K562 (cell line): ENCODE data around the gene CCDC9. TPM values are rescaled to one million over a fixed set of nuclear protein-coding genes. Genes with fewer than 3 reads are reported as not detected.

Source experiments
- ARNT ChIP-seq, 2 experiments: fragments of 450-650 bp; IDR thresholded peaks; 2 replicates each; pipeline ENCODE4 v1.6.1; 2016; ENCODE audit warnings: mild to moderate bottlenecking in 1 of 2
- CAMTA2 ChIP-seq: fragments of 250-450 bp; sonication (Bioruptor Pico); conservative IDR thresholded peaks from 2 replicates; pipeline ENCODE4 v1.5.1; 2022
- CTBP1 ChIP-seq: fragments of 450-650 bp; IDR thresholded peaks from 2 replicates; pipeline ENCODE4 v1.6.1; 2016; ENCODE audit warnings: borderline replicate concordance
- DMBX1 ChIP-seq: fragments of 250-450 bp; sonication (Bioruptor Pico); IDR thresholded peaks from 2 replicates; pipeline ENCODE4 v1.8.0; 2022; ENCODE audit warnings: inconsistent platforms, mild to moderate bottlenecking, moderate library complexity, borderline replicate concordance
- FOXK1 ChIP-seq: sonication (generic); formaldehyde crosslinking; IDR thresholded peaks from 2 replicates; pipeline ENCODE4 v1.8.0; 2022; ENCODE audit warnings: missing genetic modification reagents, mild to moderate bottlenecking, borderline replicate concordance
- HMGN3 ChIP-seq: IDR thresholded peaks from 2 replicates; pipeline ENCODE4 v1.6.1; 2011; ENCODE audit warnings: borderline replicate concordance, low read depth, mild to moderate bottlenecking, mixed read lengths, low read length; ENCODE audit not compliant: insufficient read length; ENCODE audit errors: extremely low read depth
- MBD2 ChIP-seq: sonication (generic); IDR thresholded peaks from 2 replicates; pipeline ENCODE4 v1.6.1; 2016; ENCODE audit warnings: low read depth, borderline replicate concordance
- MCM5 ChIP-seq: fragments of 450-650 bp; IDR thresholded peaks from 2 replicates; pipeline ENCODE4 v1.6.1; 2016; ENCODE audit warnings: low read depth
- MYNN ChIP-seq, 2 experiments: sonication (generic); formaldehyde crosslinking in 1 of 2; IDR thresholded peaks; 2 replicates each; pipeline versions ENCODE4 v1.5.0 to v1.6.1; 2016 to 2020; ENCODE audit warnings: antibody characterized with exemption in 1 of 2, missing genetic modification reagents in 1 of 2
- PKNOX1 ChIP-seq: fragments of 450-650 bp; IDR thresholded peaks from 2 replicates; pipeline ENCODE4 v1.6.1; 2016
- PTRF ChIP-seq: fragments of 450-650 bp; IDR thresholded peaks from 2 replicates; pipeline ENCODE4 v1.6.1; 2016; ENCODE audit warnings: mild to moderate bottlenecking, missing genetic modification characterization, missing compliant biosample characterization
- SMAD1 ChIP-seq: fragments of 150-350 bp; IDR thresholded peaks from 2 replicates; pipeline ENCODE4 v1.6.1; 2014; ENCODE audit warnings: low read length, low read depth; ENCODE audit not compliant: partially characterized antibody
- SMARCA5 ChIP-seq: fragments of 450-650 bp; IDR thresholded peaks from 2 replicates; pipeline ENCODE4 v1.6.1; 2016
- SREBF2 ChIP-seq: sonication (generic); formaldehyde crosslinking; IDR thresholded peaks from 2 replicates; pipeline ENCODE4 v1.4.0; 2020; ENCODE audit warnings: mild to moderate bottlenecking, missing genetic modification reagents
- TARDBP ChIP-seq: fragments of 450-650 bp; IDR thresholded peaks from 2 replicates; pipeline ENCODE4 v1.6.1; 2016
- THRAP3 ChIP-seq: fragments of 450-650 bp; IDR thresholded peaks from 2 replicates; pipeline ENCODE4 v1.6.1; 2016; ENCODE audit warnings: mild to moderate bottlenecking, inconsistent platforms, borderline replicate concordance
- TRIM28 ChIP-seq: fragments of 450-650 bp; IDR thresholded peaks from 2 replicates; pipeline ENCODE4 v1.6.1; 2017
- ZKSCAN1 ChIP-seq: fragments of 150-350 bp; IDR thresholded peaks from 2 replicates; pipeline ENCODE4 v1.6.1; 2016; ENCODE audit warnings: low read depth, low read length
- polyA plus RNA-seq, 8 experiments: library from polyadenylated mRNA; depleted of rRNA in 4 of 8; stranded (reverse) in 5 of 8; unstranded in 3 of 8; fragments of >200 nt; fragmentation: Nextera tagmentation in 2 of 8; fragmentation: Illumina TruSeq in 1 of 8; extraction: Ambion mirVana in 2 of 8; extraction: Trizol in 1 of 8; gene quantifications; 2 replicates each; pipeline versions ENCODE4 v1.2.1 to v1.2.3, GENCODE V29; 2011 to 2014; ENCODE audit warnings: inconsistent platforms in 1 of 8, missing spikeins in 1 of 8
- total RNA-seq, 7 experiments: library from RNA; depleted of rRNA in 6 of 7; stranded (reverse); fragments of >200 nt in 6 of 7; fragmentation: Illumina TruSeq in 2 of 7; extraction: Trizol in 2 of 7; gene quantifications; 2 replicates each; pipeline versions ENCODE4 v1.2.1 to v1.2.3, GENCODE V29; 2011 to 2021; ENCODE audit warnings: low replicate concordance in 1 of 7
- TF ChIP-seq, protein P1 (sequence below): fragments of 450-650 bp; IDR thresholded peaks from one replicate; pipeline ENCODE4 v1.6.1; 2018; ENCODE audit warnings: mild to moderate bottlenecking, moderate library complexity; ENCODE audit not compliant: partially characterized antibody
- TF ChIP-seq, protein P2 (sequence below): fragments of 450-650 bp; IDR thresholded peaks from 2 replicates; pipeline ENCODE4 v1.6.1; 2016; ENCODE audit warnings: borderline replicate concordance
- TF ChIP-seq, protein P3 (sequence below): sonication (generic); formaldehyde crosslinking; IDR thresholded peaks from 2 replicates; pipeline ENCODE4 v1.8.0; 2022; ENCODE audit warnings: missing genetic modification reagents, mild to moderate bottlenecking, borderline replicate concordance

The CCDC9 gene
- total and polyA plus RNA-seq, 9 of the 15 experiments (the other 6 are each of a cell fraction or from before 2014, with no cell fraction given), result 0.23 to 38.6 (median 8.4) TPM

- TF ChIP-seq, protein P1, sequence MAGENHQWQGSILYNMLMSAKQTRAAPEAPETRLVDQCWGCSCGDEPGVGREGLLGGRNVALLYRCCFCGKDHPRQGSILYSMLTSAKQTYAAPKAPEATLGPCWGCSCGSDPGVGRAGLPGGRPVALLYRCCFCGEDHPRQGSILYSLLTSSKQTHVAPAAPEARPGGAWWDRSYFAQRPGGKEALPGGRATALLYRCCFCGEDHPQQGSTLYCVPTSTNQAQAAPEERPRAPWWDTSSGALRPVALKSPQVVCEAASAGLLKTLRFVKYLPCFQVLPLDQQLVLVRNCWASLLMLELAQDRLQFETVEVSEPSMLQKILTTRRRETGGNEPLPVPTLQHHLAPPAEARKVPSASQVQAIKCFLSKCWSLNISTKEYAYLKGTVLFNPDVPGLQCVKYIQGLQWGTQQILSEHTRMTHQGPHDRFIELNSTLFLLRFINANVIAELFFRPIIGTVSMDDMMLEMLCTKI, result no peak
- no peak for TF ChIP-seq THRAP3
- TF ChIP-seq SMAD1, result no peak
- TF ChIP-seq SREBF2 (CRISPR knock-in tag), result no peak
- peak; percentile 60 for TF ChIP-seq HMGN3
- TF ChIP-seq PTRF (tag), result no peak
- TF ChIP-seq DMBX1, result no peak
- TF ChIP-seq CTBP1, result 0 out of 2 replicates have a peak, but pooled peaks have one; percentile 13
- no peak for TF ChIP-seq ZKSCAN1
- TF ChIP-seq TRIM28, result no peak
- no peak for TF ChIP-seq MBD2
- TF ChIP-seq FOXK1 (CRISPR knock-in tag), result no peak
- no peak for TF ChIP-seq TARDBP
- TF ChIP-seq, protein P2, sequence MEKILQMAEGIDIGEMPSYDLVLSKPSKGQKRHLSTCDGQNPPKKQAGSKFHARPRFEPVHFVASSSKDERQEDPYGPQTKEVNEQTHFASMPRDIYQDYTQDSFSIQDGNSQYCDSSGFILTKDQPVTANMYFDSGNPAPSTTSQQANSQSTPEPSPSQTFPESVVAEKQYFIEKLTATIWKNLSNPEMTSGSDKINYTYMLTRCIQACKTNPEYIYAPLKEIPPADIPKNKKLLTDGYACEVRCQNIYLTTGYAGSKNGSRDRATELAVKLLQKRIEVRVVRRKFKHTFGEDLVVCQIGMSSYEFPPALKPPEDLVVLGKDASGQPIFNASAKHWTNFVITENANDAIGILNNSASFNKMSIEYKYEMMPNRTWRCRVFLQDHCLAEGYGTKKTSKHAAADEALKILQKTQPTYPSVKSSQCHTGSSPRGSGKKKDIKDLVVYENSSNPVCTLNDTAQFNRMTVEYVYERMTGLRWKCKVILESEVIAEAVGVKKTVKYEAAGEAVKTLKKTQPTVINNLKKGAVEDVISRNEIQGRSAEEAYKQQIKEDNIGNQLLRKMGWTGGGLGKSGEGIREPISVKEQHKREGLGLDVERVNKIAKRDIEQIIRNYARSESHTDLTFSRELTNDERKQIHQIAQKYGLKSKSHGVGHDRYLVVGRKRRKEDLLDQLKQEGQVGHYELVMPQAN, result peak; percentile 92
- TF ChIP-seq ARNT (IDR thresholded peaks at IDR 0.05), result no peak
- peak; percentile 66 for TF ChIP-seq PKNOX1
- TF ChIP-seq MCM5, result no peak
- TF ChIP-seq, protein P3, sequence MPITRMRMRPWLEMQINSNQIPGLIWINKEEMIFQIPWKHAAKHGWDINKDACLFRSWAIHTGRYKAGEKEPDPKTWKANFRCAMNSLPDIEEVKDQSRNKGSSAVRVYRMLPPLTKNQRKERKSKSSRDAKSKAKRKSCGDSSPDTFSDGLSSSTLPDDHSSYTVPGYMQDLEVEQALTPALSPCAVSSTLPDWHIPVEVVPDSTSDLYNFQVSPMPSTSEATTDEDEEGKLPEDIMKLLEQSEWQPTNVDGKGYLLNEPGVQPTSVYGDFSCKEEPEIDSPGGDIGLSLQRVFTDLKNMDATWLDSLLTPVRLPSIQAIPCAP (CRISPR knock-in tag), result no peak
- TF ChIP-seq MYNN (IDR thresholded peaks at IDR 0.05), result 0 out of 2 replicates have a peak, but pooled peaks have one; percentile 30
- TF ChIP-seq MYNN (CRISPR knock-in tag; IDR thresholded peaks at IDR 0.05), result no peak
- TF ChIP-seq SMARCA5, result peak; percentile 77; the same call in 1 of the 2 replicates
- TF ChIP-seq CAMTA2, result no peak
Measured at GRCh38 chr19:47274071-47274890, 18.0 kb downstream of the CCDC9 start, which contains the start of gene INAFM1 (continued).
